Measurements from ENCODE around the gene HAPLN1. TPM values are rescaled to one million over a fixed set of nuclear protein-coding genes. Genes with fewer than 3 reads are reported as not detected.

The HAPLN1 gene
- polyA plus RNA-seq (2013, experiment 1 of 2): 0.32 TPM
- 0.22 TPM for polyA plus RNA-seq (2013, experiment 2 of 2)

GRCh38 chr5:83720836-83721537 lies at the start of gene HAPLN1:
Gene HAPLN1, minus strand, starts transcription at chr5:83720855. Its CDS starts 47,332 bp downstream, at chr5:83673523.
- no peak within 1 kb of the TSS for H2BK5ac ChIP-seq (ENCODE audit: low read length)
- H3K4me3 ChIP-seq (ENCODE audit: low read length in 2 of 2): peak within 1 kb of the TSS in 1 of 2 donors; percentile 82
- no peak within 1 kb of the TSS for H4K8ac ChIP-seq (ENCODE audit: low read depth, low read length)
- H3K14ac ChIP-seq (ENCODE audit: low read length): no peak within 1 kb of the TSS
- WGBS, 2 donors (ENCODE audit: extremely low coverage in 2 of 2, insufficient read length in 2 of 2, insufficient replicate concordance in 1 of 2): no CpG with 5 or more reads among the region's 16 CpGs
- H2AFZ ChIP-seq (ENCODE audit: low read length): peak within 1 kb of the TSS; percentile 99
- no peak within 1 kb of the TSS for H4K91ac ChIP-seq (ENCODE audit: low read depth, low read length, poor library complexity)
- H3K9ac ChIP-seq (ENCODE audit: low read depth, low read length, poor library complexity): no peak within 1 kb of the TSS
- no peak within 1 kb of the TSS for H3K23ac ChIP-seq (ENCODE audit: low read depth, low read length, poor library complexity)
- H3K36me3 ChIP-seq (replicated peaks in 1 of 2; ENCODE audit: control insufficient read depth in 2 of 2, insufficient read depth in 2 of 2, low read length in 2 of 2): no peaks in the 10 kb centered on the region
- peaks cover 0 to 50% (median 0%) of the 10 kb centered on the region in 3 experiments for H3K27me3 ChIP-seq (ENCODE audit: control insufficient read depth in 3 of 3, insufficient read depth in 3 of 3, low read depth in 1 of 3, low read length in 3 of 3)
- H3K79me1 ChIP-seq (ENCODE audit: low read depth, low read length): no peaks in the 10 kb centered on the region
- H3K4me1 ChIP-seq (ENCODE audit: control insufficient read depth in 2 of 2, insufficient read depth in 1 of 2, low read depth in 1 of 2, low read length in 2 of 2): peaks cover 0 to 6% of the 10 kb centered on the region in 2 donors
- no peak within 1 kb of the TSS for H2AK5ac ChIP-seq (ENCODE audit: low read depth, low read length)
- peak within 1 kb of the TSS; percentile 67 for H2BK12ac ChIP-seq (ENCODE audit: low read length)
- H3K18ac ChIP-seq (ENCODE audit: low read length): peak within 1 kb of the TSS; percentile 88
- DNase-seq (ENCODE audit: low spot score): peak; percentile 27
- H3K4me2 ChIP-seq (ENCODE audit: insufficient read depth, low read length, poor library complexity, severe bottlenecking): peak within 1 kb of the TSS; percentile 93
- H3K27ac ChIP-seq (replicated peaks; ENCODE audit: low read length): peak within 1 kb of the TSS; percentile 37
- H3K4ac ChIP-seq (ENCODE audit: low read length): no peak within 1 kb of the TSS
- H3K9me3 ChIP-seq (replicated peaks in 1 of 2; ENCODE audit: control insufficient read depth in 2 of 2, insufficient read depth in 1 of 2, low read depth in 1 of 2, low read length in 2 of 2): no peaks in the 10 kb centered on the region
- H2BK120ac ChIP-seq (ENCODE audit: low read depth, low read length): no peak within 1 kb of the TSS
- no peak within 1 kb of the TSS for H2BK15ac ChIP-seq (ENCODE audit: low read length)

- H2BK120ac ChIP-seq (ENCODE audit: low read depth, low read length): no peak overlapping the region
- DNase-seq (ENCODE audit: low spot score): peak; percentile 4
- H3K23ac ChIP-seq (ENCODE audit: low read depth, low read length, poor library complexity): no peak overlapping the region
- no peak overlapping the region for H2BK15ac ChIP-seq (ENCODE audit: low read length)
- no peak overlapping the region for H3K9ac ChIP-seq (ENCODE audit: low read depth, low read length, poor library complexity)
- no peak overlapping the region for H3K27ac ChIP-seq (replicated peaks; ENCODE audit: low read length)
- WGBS, 2 donors (ENCODE audit: extremely low coverage in 2 of 2, insufficient read length in 2 of 2, insufficient replicate concordance in 1 of 2): no CpG with 5 or more reads among the region's 3 CpGs
- no peaks in the 10 kb centered on the region for H3K79me1 ChIP-seq (ENCODE audit: low read depth, low read length)
- H3K4ac ChIP-seq (ENCODE audit: low read length): no peak overlapping the region
- H3K36me3 ChIP-seq (replicated peaks in 1 of 2; ENCODE audit: control insufficient read depth in 2 of 2, insufficient read depth in 2 of 2, low read length in 2 of 2): no peaks in the 10 kb centered on the region
- peaks cover 6 to 21% of the 10 kb centered on the region in 2 donors for H3K9me3 ChIP-seq (replicated peaks in 1 of 2; ENCODE audit: control insufficient read depth in 2 of 2, insufficient read depth in 1 of 2, low read depth in 1 of 2, low read length in 2 of 2)
- no peaks in the 10 kb centered on the region for H3K27me3 ChIP-seq (ENCODE audit: control insufficient read depth in 3 of 3, insufficient read depth in 3 of 3, low read depth in 1 of 3, low read length in 3 of 3)
- no peak overlapping the region for H3K4me2 ChIP-seq (ENCODE audit: insufficient read depth, low read length, poor library complexity, severe bottlenecking)
- no peak overlapping the region for H2AFZ ChIP-seq (ENCODE audit: low read length)
- no peaks in the 10 kb centered on the region for H3K4me1 ChIP-seq (ENCODE audit: control insufficient read depth in 2 of 2, insufficient read depth in 1 of 2, low read depth in 1 of 2, low read length in 2 of 2)
- no peak overlapping the region for H2AK5ac ChIP-seq (ENCODE audit: low read depth, low read length)
- H3K4me3 ChIP-seq (ENCODE audit: low read length in 2 of 2): no peak overlapping the region
- no peak overlapping the region for H4K91ac ChIP-seq (ENCODE audit: low read depth, low read length, poor library complexity)
- H3K18ac ChIP-seq (ENCODE audit: low read length): no peak overlapping the region
- H3K14ac ChIP-seq (ENCODE audit: low read length): no peak overlapping the region
- no peak overlapping the region for H2BK5ac ChIP-seq (ENCODE audit: low read length)
- no peak overlapping the region for H4K8ac ChIP-seq (ENCODE audit: low read depth, low read length)
- no peak overlapping the region for H2BK12ac ChIP-seq (ENCODE audit: low read length)
Measured at GRCh38 chr5:83767409-83767992, 46.8 kb upstream of the HAPLN1 start.

- no peak overlapping the region for H4K91ac ChIP-seq (ENCODE audit: low read depth, low read length, poor library complexity)
- DNase-seq (ENCODE audit: low spot score): no peak
- H3K9ac ChIP-seq (ENCODE audit: low read depth, low read length, poor library complexity): no peak overlapping the region
- no peak overlapping the region for H3K27ac ChIP-seq (replicated peaks; ENCODE audit: low read length)
- H3K4ac ChIP-seq (ENCODE audit: low read length): no peak overlapping the region
- H3K27me3 ChIP-seq (ENCODE audit: control insufficient read depth in 3 of 3, insufficient read depth in 3 of 3, low read depth in 1 of 3, low read length in 3 of 3): no peaks in the 10 kb centered on the region
- H3K79me1 ChIP-seq (ENCODE audit: low read depth, low read length): no peaks in the 10 kb centered on the region
- no peak overlapping the region for H3K4me3 ChIP-seq (ENCODE audit: low read length in 2 of 2)
- H2BK120ac ChIP-seq (ENCODE audit: low read depth, low read length): no peak overlapping the region
- peaks cover 6 to 21% of the 10 kb centered on the region in 2 donors for H3K9me3 ChIP-seq (replicated peaks in 1 of 2; ENCODE audit: control insufficient read depth in 2 of 2, insufficient read depth in 1 of 2, low read depth in 1 of 2, low read length in 2 of 2)
- no peak overlapping the region for H3K14ac ChIP-seq (ENCODE audit: low read length)
- H3K36me3 ChIP-seq (replicated peaks in 1 of 2; ENCODE audit: control insufficient read depth in 2 of 2, insufficient read depth in 2 of 2, low read length in 2 of 2): no peaks in the 10 kb centered on the region
- WGBS, 2 donors (ENCODE audit: extremely low coverage in 2 of 2, insufficient read length in 2 of 2, insufficient replicate concordance in 1 of 2): no CpG with 5 or more reads among the region's 1 CpG
- no peak overlapping the region for H2AK5ac ChIP-seq (ENCODE audit: low read depth, low read length)
- no peak overlapping the region for H3K23ac ChIP-seq (ENCODE audit: low read depth, low read length, poor library complexity)
- no peak overlapping the region for H2BK12ac ChIP-seq (ENCODE audit: low read length)
- no peak overlapping the region for H2AFZ ChIP-seq (ENCODE audit: low read length)
- no peak overlapping the region for H3K4me2 ChIP-seq (ENCODE audit: insufficient read depth, low read length, poor library complexity, severe bottlenecking)
- H3K4me1 ChIP-seq (ENCODE audit: control insufficient read depth in 2 of 2, insufficient read depth in 1 of 2, low read depth in 1 of 2, low read length in 2 of 2): no peaks in the 10 kb centered on the region
- H2BK15ac ChIP-seq (ENCODE audit: low read length): no peak overlapping the region
- H3K18ac ChIP-seq (ENCODE audit: low read length): no peak overlapping the region
- H4K8ac ChIP-seq (ENCODE audit: low read depth, low read length): no peak overlapping the region
- H2BK5ac ChIP-seq (ENCODE audit: low read length): no peak overlapping the region
Measured at GRCh38 chr5:83764101-83764500, 43.4 kb upstream of the HAPLN1 start.

- Histone ChIP-seq H3K9me3 (replicated peaks in 1 of 2; ENCODE audit: control insufficient read depth in 2 of 2, insufficient read depth in 1 of 2, low read depth in 1 of 2, low read length in 2 of 2) (no peaks in the 10 kb centered on the region), H4K8ac (ENCODE audit: low read depth, low read length) (no peak overlapping the region), H3K27me3 (ENCODE audit: control insufficient read depth in 3 of 3, insufficient read depth in 3 of 3, low read depth in 1 of 3, low read length in 3 of 3) (no peaks in the 10 kb centered on the region), H3K27ac (replicated peaks; ENCODE audit: low read length) (no peak overlapping the region), H3K4me3 (ENCODE audit: low read length in 2 of 2) (no peak overlapping the region), H2BK15ac (ENCODE audit: low read length) (no peak overlapping the region), H2AFZ (ENCODE audit: low read length) (no peak overlapping the region), H3K9ac (ENCODE audit: low read depth, low read length, poor library complexity) (no peak overlapping the region), H3K4me1 (ENCODE audit: control insufficient read depth in 2 of 2, insufficient read depth in 1 of 2, low read depth in 1 of 2, low read length in 2 of 2) (no peaks in the 10 kb centered on the region), H2BK12ac (ENCODE audit: low read length) (no peak overlapping the region), H3K14ac (ENCODE audit: low read length) (no peak overlapping the region), H3K79me1 (ENCODE audit: low read depth, low read length) (no peaks in the 10 kb centered on the region), H3K36me3 (replicated peaks in 1 of 2; ENCODE audit: control insufficient read depth in 2 of 2, insufficient read depth in 2 of 2, low read length in 2 of 2) (no peaks in the 10 kb centered on the region), H3K4ac (ENCODE audit: low read length) (no peak overlapping the region), H2BK5ac (ENCODE audit: low read length) (no peak overlapping the region), H4K91ac (ENCODE audit: low read depth, low read length, poor library complexity) (no peak overlapping the region), H2AK5ac (ENCODE audit: low read depth, low read length) (no peak overlapping the region), H2BK120ac (ENCODE audit: low read depth, low read length) (no peak overlapping the region), H3K18ac (ENCODE audit: low read length) (no peak overlapping the region), H3K4me2 (ENCODE audit: insufficient read depth, low read length, poor library complexity, severe bottlenecking) (no peak overlapping the region), H3K23ac (ENCODE audit: low read depth, low read length, poor library complexity) (no peak overlapping the region)
- no CpG with 5 or more reads among the region's 4 CpGs for WGBS, 2 donors (ENCODE audit: extremely low coverage in 2 of 2, insufficient read length in 2 of 2, insufficient replicate concordance in 1 of 2)
- DNase-seq (ENCODE audit: low spot score): no peak
Measured at GRCh38 chr5:83760579-83760978, 39.9 kb upstream of the HAPLN1 start.
